MV-4-11 (cell line): ENCODE data around the gene ZSCAN5B.
A peak's percentile ranks its signal among the peaks of the same experiment; 100 is the strongest.

Source experiments
- DNase-seq: peaks from one replicate; lab custom pipeline; 2025; lab: John Stamatoyannopoulos, UW

ZSCAN5B gene

GRCh38 chr19:56144831-56145230 is 52.8 kb downstream of the ZSCAN5B start:
- no peak for DNase-seq

- peak; percentile 63 for DNase-seq
Observed at GRCh38 chr19:56144376-56144775, 53.2 kb downstream of the ZSCAN5B start.

- DNase-seq, result no peak
Observed at GRCh38 chr19:56142897-56143434, 54.6 kb downstream of the ZSCAN5B start.

GRCh38 chr19:56142087-56142787 is 55.3 kb downstream of the ZSCAN5B start:
- no peak for DNase-seq

GRCh38 chr19:56141417-56141993 is 56.1 kb downstream of the ZSCAN5B start:
- DNase-seq, result no peak

- peak; percentile 100 for DNase-seq
Observed at GRCh38 chr19:56140583-56141416, 56.8 kb downstream of the ZSCAN5B start, which contains the start of gene ZNF444. TSS of gene ZNF444 (plus strand) at chr19:56141287. CDS start at chr19:56146912, 5,625 bp downstream.

- no peak for DNase-seq
Observed at GRCh38 chr19:56139847-56140582, 57.6 kb downstream of the ZSCAN5B start.
